ENCODE measurements around the gene LAMB2. TPM values are rescaled to one million over a fixed set of nuclear protein-coding genes. Genes with fewer than 3 reads are reported as not detected.

The LAMB2 gene
- total RNA-seq, 2 donors from 2014 or later: 83.6 to 97.8 TPM

DNA sequence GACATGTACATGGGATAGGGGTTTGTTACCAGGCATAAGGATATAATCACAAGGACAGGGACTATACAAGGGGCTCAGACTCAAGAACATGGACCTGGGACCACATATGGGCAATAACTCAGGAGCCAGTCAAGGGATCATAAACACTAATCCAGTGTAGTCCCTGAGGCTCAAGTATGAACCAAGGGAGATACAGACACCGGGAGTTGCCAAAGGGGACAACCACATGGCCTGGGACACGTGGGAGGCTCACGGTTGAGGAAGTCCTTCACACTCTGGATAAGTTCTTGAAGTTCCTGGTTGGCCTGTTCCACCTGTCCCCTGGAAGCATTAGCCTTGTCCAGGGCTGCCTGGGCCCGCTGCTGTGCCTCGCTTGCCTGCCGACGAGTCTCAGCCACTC, 10.4 kb downstream of the LAMB2 start:
- Mint-ChIP-seq H3K27ac (no peak overlapping the region), H3K4me1 (peaks cover 4% of the 10 kb centered on the region), H3K36me3 (ENCODE audit: low read depth) (peaks cover 28% of the 10 kb centered on the region), H3K4me3 (no peak overlapping the region), H3K9me3 (no peaks in the 10 kb centered on the region), H3K27me3 (ENCODE audit: insufficient read depth) (no peaks in the 10 kb centered on the region)
- TF ChIP-seq, protein P1, sequence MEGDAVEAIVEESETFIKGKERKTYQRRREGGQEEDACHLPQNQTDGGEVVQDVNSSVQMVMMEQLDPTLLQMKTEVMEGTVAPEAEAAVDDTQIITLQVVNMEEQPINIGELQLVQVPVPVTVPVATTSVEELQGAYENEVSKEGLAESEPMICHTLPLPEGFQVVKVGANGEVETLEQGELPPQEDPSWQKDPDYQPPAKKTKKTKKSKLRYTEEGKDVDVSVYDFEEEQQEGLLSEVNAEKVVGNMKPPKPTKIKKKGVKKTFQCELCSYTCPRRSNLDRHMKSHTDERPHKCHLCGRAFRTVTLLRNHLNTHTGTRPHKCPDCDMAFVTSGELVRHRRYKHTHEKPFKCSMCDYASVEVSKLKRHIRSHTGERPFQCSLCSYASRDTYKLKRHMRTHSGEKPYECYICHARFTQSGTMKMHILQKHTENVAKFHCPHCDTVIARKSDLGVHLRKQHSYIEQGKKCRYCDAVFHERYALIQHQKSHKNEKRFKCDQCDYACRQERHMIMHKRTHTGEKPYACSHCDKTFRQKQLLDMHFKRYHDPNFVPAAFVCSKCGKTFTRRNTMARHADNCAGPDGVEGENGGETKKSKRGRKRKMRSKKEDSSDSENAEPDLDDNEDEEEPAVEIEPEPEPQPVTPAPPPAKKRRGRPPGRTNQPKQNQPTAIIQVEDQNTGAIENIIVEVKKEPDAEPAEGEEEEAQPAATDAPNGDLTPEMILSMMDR (conservative IDR thresholded peaks at IDR 0.05): no peak
- H3K36me3 ChIP-seq (ENCODE audit: control insufficient read depth, insufficient read depth, low read length): peaks cover 46% of the 10 kb centered on the region
- H3K9me3 ChIP-seq (ENCODE audit: control insufficient read depth, low read length): no peaks in the 10 kb centered on the region
- 94 to 97% methylated on average over 7 of the region's 7 CpGs for WGBS, 2 experiments (ENCODE audit: insufficient coverage in 1 of 2, insufficient read length in 1 of 2)
- peaks cover 4% of the 10 kb centered on the region for H3K4me1 ChIP-seq (ENCODE audit: control insufficient read depth, insufficient read depth, low read length)
- no peak overlapping the region for H3K27ac ChIP-seq (ENCODE audit: low read depth, low read length)
- no peak for DNase-seq
- H3K4me3 ChIP-seq (ENCODE audit: low read length): no peak overlapping the region
- no peaks in the 10 kb centered on the region for H3K27me3 ChIP-seq (ENCODE audit: control insufficient read depth, insufficient read depth, low read length, poor library complexity, severe bottlenecking)
- no peak overlapping the region for H3K9ac ChIP-seq (ENCODE audit: extremely low read depth, low read length, poor library complexity, severe bottlenecking)

DNA sequence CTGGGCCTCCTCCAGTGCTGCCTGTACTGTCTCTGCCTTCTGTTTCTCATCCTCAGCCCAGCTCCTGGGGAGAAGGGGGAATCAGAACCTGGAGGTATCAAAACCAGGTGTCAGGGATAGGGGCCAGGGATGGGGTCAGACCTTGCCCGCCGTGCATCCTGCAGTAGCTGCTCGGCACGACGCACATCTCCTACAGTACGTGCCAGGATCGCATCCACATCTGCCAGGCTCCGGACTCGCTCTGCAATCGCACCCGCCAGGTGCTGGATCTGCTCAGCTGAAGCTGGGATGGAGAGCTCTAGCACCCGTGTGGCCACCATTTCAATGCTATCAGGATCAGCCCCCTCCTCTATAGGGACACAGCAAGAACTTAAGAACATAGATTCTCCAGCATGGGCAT, 10.8 kb downstream of the LAMB2 start:
- Histone ChIP-seq H3K9ac (ENCODE audit: extremely low read depth, low read length, poor library complexity, severe bottlenecking) (no peak overlapping the region), H3K9me3 (ENCODE audit: control insufficient read depth, low read length) (no peaks in the 10 kb centered on the region), H3K27me3 (ENCODE audit: control insufficient read depth, insufficient read depth, low read length, poor library complexity, severe bottlenecking) (no peaks in the 10 kb centered on the region), H3K4me3 (ENCODE audit: low read length) (no peak overlapping the region), H3K4me1 (ENCODE audit: control insufficient read depth, insufficient read depth, low read length) (peaks cover 4% of the 10 kb centered on the region), H3K27ac (ENCODE audit: low read depth, low read length) (no peak overlapping the region), H3K36me3 (ENCODE audit: control insufficient read depth, insufficient read depth, low read length) (peaks cover 50% of the 10 kb centered on the region)
- Mint-ChIP-seq H3K36me3 (ENCODE audit: low read depth) (peaks cover 30% of the 10 kb centered on the region), H3K27ac (no peak overlapping the region), H3K4me3 (peak overlapping the region; percentile 76), H3K27me3 (ENCODE audit: insufficient read depth) (no peaks in the 10 kb centered on the region), H3K9me3 (no peaks in the 10 kb centered on the region), H3K4me1 (peaks cover 4% of the 10 kb centered on the region)
- 95 to 99% methylated on average over 10 to 12 of the region's 12 CpGs for WGBS, 2 experiments (ENCODE audit: insufficient coverage in 1 of 2, insufficient read length in 1 of 2)
- no peak for DNase-seq
- TF ChIP-seq, protein P1 (conservative IDR thresholded peaks at IDR 0.05): no peak

DNA sequence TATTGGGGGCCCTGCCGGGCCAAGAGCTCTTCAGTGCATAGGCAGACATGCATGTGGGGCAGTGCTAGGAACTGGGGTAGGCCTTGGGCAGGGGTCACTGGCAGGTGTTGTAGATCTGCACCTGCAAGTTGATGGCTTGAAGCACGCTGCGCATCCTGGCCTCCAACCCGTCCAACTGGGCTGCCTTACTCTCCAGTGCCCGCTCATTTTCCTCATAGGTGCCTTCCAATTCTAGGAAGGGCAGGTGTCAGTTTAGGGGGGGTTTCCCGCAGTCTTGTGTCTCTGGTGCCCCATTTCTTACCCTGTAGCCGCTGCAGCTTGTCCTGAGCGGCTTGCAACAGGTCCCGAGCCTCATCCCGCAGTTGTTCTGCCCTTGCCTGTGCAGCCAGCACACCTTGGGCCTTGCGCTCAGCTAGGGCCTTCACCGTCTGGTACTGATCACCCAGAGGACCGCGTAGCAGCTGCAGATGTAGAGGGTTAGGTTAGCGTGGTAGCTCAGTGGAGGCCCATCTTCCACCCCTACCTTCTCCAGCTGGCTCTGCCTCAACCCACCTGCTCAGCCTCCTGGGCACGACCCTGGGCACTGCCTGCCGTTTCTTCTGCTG, 11.6 kb downstream of the LAMB2 start:
- peaks cover 4% of the 10 kb centered on the region for H3K4me1 ChIP-seq (ENCODE audit: control insufficient read depth, insufficient read depth, low read length)
- WGBS, 2 experiments (ENCODE audit: insufficient coverage in 1 of 2, insufficient read length in 1 of 2): 89 to 92% methylated on average over 13 to 17 of the region's 17 CpGs
- peaks cover 58% of the 10 kb centered on the region for H3K36me3 ChIP-seq (ENCODE audit: control insufficient read depth, insufficient read depth, low read length)
- H3K27me3 ChIP-seq (ENCODE audit: control insufficient read depth, insufficient read depth, low read length, poor library complexity, severe bottlenecking): no peaks in the 10 kb centered on the region
- H3K9ac ChIP-seq (ENCODE audit: extremely low read depth, low read length, poor library complexity, severe bottlenecking): peak overlapping the region; percentile 88
- TF ChIP-seq, protein P1 (conservative IDR thresholded peaks at IDR 0.05): no peak
- peak overlapping the region; percentile 89 for H3K4me3 ChIP-seq (ENCODE audit: low read length)
- Mint-ChIP-seq H3K27me3 (ENCODE audit: insufficient read depth) (no peaks in the 10 kb centered on the region), H3K36me3 (ENCODE audit: low read depth) (peaks cover 36% of the 10 kb centered on the region), H3K4me1 (peaks cover 4% of the 10 kb centered on the region), H3K4me3 (peak overlapping the region; percentile 76), H3K9me3 (no peaks in the 10 kb centered on the region), H3K27ac (peak overlapping the region; percentile 70)
- no peaks in the 10 kb centered on the region for H3K9me3 ChIP-seq (ENCODE audit: control insufficient read depth, low read length)
- DNase-seq: no peak
- H3K27ac ChIP-seq (ENCODE audit: low read depth, low read length): peak overlapping the region; percentile 95

Measured in endodermal cell (in vitro differentiated cells).